T-helper 1 cell treated with Interleukin-12 subunit alpha and Interleukin-12 subunit beta and Interleukin-4 antibody, amounts not matched to agents 30 ng/mL and 1 ng/mL, for 36 hours (primary cell): ENCODE measurements around the gene THSD1. TPM values are rescaled to one million over a fixed set of nuclear protein-coding genes. Genes with fewer than 3 reads are reported as not detected.

Source experiments
- intact Hi-C: fragments of 100-400 bp; cut with micrococcal nuclease; formaldehyde crosslinking; loops from one replicate; pipeline ENCODE4 v1.15.1; 2024
- total RNA-seq: library from RNA; stranded (reverse); gene quantifications from 2 replicates; pipeline ENCODE4 v1.2.3, GENCODE V29; 2022

Gene THSD1, protein sequence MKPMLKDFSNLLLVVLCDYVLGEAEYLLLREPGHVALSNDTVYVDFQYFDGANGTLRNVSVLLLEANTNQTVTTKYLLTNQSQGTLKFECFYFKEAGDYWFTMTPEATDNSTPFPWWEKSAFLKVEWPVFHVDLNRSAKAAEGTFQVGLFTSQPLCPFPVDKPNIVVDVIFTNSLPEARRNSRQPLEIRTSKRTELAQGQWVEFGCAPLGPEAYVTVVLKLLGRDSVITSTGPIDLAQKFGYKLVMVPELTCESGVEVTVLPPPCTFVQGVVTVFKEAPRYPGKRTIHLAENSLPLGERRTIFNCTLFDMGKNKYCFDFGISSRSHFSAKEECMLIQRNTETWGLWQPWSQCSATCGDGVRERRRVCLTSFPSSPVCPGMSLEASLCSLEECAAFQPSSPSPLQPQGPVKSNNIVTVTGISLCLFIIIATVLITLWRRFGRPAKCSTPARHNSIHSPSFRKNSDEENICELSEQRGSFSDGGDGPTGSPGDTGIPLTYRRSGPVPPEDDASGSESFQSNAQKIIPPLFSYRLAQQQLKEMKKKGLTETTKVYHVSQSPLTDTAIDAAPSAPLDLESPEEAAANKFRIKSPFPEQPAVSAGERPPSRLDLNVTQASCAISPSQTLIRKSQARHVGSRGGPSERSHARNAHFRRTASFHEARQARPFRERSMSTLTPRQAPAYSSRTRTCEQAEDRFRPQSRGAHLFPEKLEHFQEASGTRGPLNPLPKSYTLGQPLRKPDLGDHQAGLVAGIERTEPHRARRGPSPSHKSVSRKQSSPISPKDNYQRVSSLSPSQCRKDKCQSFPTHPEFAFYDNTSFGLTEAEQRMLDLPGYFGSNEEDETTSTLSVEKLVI
- 0.22 and 0.49 TPM in 2 replicates for total RNA-seq

- intact Hi-C loops: loop anchor here (2.0 kb wide), 1 partner anchor 43 kb away; no protein-coding TSS in a partner anchor
These were observed at the start of gene THSD1 for GRCh38 chr13:52405767-52406494. TSS of gene THSD1 (minus strand) at chr13:52406172. CDS start at chr13:52402600, 3,572 bp downstream.

DNA sequence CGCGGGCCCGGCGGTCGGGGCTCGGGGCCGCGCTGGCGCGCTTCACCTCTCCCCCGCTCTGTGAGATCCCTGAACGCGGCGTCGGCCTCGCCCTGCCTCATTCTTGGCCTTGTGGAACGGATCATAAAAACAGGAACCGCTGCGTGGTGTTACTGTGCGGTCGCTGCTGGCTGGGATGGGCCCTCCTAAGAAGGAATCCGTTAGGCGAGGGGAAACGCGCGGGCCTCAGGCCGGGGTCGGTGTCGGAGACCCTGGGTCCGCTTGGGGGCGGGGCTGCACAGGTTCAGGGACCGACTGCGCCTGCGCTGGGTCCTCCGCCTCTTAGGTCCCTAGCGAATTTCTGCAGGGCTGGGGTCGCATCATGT lies 49.7 kb upstream of the THSD1 start:
- intact Hi-C loops: loop anchor here (1.0 to 10.0 kb wide), 10 partner anchors 162 to 1563 kb away; partner anchors contain the start of genes ALG11, INTS6, NEK3 and SUGT1

DNA sequence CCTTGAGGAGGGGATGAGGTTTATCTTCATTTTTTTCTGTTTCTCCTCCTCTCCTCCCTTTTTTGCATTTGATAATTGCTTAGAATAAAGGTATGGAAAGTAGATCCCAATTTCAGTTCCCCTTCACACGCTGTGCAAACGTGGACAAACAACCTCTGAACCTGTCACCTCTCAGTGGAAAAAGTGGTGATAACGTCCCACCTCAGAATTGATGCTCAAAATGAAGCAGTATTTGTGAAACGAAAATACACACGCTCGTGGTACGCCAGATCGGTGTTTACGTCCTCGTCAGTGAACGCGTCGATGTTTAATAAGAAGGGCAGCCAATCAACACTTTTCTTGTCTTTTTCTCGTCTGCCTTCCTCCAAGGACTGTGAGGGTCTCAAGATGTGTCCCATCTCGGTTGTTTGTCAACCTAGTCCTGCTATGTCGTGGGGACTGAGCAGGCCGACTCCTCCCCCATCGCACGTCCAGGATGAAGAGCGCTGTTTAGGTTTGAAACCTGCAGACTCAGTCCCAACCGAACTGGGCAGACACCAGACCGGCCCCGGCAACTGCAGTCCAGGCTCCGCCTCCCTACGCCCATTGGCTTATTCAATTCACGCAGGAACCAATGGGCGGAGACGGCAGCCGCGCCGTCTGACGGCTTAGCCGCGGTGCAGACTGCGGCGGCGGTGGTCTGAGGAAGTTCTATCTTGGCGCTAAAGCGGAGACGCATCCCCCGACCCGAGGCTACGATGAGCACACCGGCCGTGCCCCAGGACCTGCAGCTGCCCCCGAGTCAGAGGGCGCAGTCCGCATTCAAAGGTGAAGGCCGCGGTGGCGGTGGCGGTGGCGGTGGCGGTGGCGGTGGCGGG lies 49.1 kb upstream of the THSD1 start, which contains the start of gene CKAP2:
Gene CKAP2 (plus strand): TSS at position 659 of the 857 bp plus-strand sequence. CDS start 79 bp downstream, at position 738.
- intact Hi-C loops: loop anchor here (1.0 to 10.0 kb wide), 12 partner anchors 162 to 1563 kb away; partner anchors contain the start of genes ALG11, INTS6, NEK3 and SUGT1

DNA sequence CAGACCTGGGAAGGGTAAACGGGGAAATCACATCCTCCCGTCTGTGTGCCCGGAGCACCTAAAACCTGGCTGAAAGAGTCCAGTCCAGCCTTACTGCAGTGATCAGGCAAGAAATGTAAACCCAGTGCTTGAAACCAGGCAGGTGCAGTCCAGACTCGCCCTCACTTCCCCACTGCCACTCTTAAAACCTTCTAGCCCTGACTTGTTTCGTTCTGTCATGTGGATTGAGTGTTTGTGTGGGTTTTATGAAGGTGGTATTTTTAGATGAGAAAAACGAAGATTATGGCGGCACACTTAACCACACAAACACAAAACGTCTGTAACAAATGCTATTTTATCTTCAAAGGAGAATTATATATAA lies 48.5 kb upstream of the THSD1 start:
- intact Hi-C loops: loop anchor here (5.0 to 10.0 kb wide), 3 partner anchors 300 to 637 kb away; partner anchors contain the start of gene NEK3

DNA sequence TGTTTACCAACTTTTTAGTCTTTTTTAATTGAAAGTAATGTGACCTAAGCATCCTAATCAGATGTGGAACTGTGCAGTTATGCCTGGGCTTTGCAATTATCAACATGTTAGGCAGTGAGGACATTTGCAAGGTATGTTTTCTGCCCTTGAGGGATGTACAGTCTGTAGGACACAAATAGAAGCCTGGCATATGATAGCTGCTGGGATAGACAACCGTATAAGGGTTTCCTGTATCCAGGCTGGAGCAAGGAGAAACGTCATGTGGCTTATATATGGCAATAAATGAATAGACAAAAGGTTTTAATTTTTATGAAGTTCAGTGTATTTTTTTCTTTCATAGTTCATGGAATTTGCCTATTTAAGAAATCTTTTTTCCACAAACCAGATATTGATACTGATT lies 46.5 kb upstream of the THSD1 start:
- intact Hi-C loops: loop anchor here (5.0 to 10.0 kb wide), 3 partner anchors 298 to 635 kb away; partner anchors contain the start of gene NEK3

GRCh38 chr13:52451135-52451804 lies 45.3 kb upstream of the THSD1 start:
- intact Hi-C loops: loop anchor here (2.0 to 10.0 kb wide), 4 partner anchors 296 to 634 kb away; partner anchors contain the start of gene NEK3

GRCh38 chr13:52450793-52451116 lies 44.8 kb upstream of the THSD1 start:
- intact Hi-C loops: loop anchor here (1.0 to 10.0 kb wide), 10 partner anchors 107 to 866 kb away; partner anchors contain the start of genes ALG11, NEK3, SUGT1 and WDFY2

DNA sequence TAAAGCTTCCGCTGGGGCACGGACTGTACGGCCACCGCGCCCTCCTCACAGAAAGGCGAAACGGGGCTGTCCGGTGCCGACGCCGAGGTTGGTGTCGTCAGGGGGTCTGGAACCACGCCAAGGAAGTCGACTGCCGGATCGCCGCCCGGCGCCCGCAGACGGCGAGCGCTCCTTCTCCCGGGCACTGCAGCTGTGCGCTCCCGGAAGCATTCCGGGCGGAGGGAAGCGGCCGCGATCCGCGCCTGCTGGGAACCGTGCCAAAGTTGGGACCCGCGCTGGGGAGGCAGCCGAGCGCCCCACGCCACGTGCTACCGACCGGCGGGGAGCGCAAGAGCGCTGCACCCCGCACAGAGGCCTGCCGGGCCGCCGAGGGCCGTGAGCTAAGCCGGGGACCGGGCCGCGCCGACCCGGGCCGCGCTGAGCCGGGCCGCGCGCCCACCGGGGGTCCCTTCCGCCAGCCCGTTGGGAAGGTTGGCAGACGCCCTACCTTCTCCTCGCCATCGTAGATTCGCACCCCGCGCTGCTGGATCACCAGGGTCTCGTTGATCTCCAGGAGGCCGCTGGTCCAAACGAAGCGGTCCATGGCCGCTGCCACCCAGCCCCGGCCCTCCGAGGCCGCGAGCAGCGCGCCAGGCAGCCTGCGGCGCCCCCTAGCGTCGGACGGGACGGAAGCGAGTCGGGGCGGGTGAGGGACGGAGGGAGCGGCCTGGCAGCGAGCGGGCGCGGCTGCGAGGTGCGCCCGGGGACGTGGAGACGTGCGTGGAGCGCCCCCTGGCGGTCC lies 44.2 kb upstream of the THSD1 start, which contains the start of gene VPS36:
Gene VPS36 (minus strand): TSS at position 623 of the 781 bp plus-strand sequence. CDS start 40 bp downstream, at position 583.
- intact Hi-C loops: loop anchor here (1.0 to 10.0 kb wide), 10 partner anchors 107 to 866 kb away; partner anchors contain the start of genes ALG11, NEK3, SUGT1 and WDFY2

DNA sequence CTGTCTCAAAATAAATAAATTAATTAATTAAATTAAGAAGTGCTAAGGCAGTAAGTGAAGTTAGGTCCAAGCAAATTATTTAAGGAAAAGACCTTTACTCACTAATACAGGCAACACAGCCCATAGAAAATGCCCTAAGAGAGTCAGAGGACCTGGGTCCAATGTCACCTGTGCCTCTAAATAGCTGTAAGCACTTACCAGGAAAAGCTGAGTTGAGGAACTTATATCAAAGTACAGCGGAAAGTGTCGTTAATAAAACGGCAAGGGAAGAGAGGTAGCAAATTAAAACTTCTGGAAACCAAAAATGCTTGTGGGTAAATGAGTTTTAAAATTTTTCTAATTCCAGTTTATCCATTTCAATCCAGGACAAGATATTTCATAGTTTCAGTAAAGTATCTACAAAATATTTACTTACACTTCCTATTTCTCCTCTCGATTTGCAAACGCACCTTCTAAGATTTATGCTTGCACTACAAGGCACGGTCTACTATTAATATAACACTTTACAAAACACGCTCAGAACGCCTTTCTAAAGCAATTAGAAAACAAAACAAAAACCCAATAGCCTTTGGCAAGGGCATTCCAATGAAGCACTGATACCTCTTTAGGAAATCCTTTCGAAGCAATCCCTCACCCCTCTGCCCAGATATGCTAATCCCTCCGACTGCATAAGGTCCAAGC lies 43.5 kb upstream of the THSD1 start:
- intact Hi-C loops: loop anchor here (1.0 to 10.0 kb wide), 11 partner anchors 43 to 865 kb away; partner anchors contain the start of genes ALG11, NEK3, SUGT1 and THSD1

GRCh38 chr13:52447815-52448552 lies 42.0 kb upstream of the THSD1 start:
- intact Hi-C loops: loop anchor here (2.0 kb wide), 1 partner anchor 41 kb away; the partner anchor contains the start of gene THSD1

DNA sequence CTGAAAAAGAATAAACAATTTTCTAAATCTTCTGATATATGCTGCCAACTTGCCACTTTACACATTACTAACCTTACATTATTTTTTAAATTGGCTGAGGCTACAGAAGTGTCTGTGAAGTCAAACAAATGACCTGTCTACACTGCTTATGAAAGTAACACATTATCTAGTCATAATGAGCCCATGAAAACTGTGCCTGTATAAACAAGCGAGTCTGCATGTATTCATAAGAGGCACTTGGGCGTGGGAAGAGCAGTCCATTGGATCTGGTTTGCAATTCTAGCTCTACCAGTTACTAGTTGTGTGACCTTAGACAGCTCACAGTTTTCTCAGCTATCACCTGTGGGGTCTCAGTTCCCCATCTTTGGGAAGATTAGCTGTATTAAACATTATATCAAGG lies 41.4 kb upstream of the THSD1 start:
- intact Hi-C loops: no loop called here

GRCh38 chr13:52446265-52446664 lies 40.3 kb upstream of the THSD1 start:
- intact Hi-C loops: no loop called here

GRCh38 chr13:52432456-52432855 lies 26.5 kb upstream of the THSD1 start:
- intact Hi-C loops: no loop called here

DNA sequence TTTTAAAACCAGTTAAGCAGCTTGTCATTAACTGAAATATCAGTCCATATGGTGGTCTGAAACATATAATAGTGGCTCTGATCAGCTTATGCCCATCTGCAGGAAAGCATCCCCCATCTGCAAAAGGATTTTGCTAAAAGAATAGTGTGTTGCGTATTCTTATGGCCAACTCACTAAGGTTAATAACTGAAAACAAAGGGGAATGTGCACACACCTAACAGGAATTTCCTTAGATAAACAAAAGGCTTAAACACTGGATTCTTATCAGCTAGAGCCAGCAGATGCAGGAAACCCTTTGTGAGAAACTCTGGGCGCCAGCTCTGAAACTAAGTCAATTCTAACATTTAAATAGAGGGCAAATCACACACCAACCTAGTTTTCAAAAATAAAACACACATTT lies 22.3 kb upstream of the THSD1 start:
- intact Hi-C loops: no loop called here

- intact Hi-C loops: no loop called here
These were observed 15.2 kb upstream of the THSD1 start for GRCh38 chr13:52421216-52421615.

DNA sequence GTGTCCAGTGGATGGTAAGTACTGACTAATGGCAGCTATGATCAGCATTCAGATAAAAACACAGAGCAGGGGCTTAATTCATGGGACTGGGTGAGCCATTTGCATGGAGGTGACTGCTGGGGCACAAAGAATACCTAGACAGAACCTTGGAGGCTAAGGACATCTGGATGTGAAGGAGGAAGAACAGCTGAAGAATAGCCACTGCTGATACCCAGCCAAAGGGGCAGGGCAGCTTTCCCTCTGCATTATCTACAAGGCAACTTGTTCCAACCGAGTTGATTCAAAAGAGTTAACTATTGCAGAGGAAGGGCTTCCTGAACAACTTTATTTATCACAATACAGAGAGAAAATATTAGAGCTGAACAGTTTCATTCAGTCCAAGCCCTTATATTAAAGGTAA lies 13.1 kb upstream of the THSD1 start:
- intact Hi-C loops: no loop called here

GRCh38 chr13:52414963-52415362 lies 9.0 kb upstream of the THSD1 start:
- intact Hi-C loops: no loop called here
